NB4 (cell line): ENCODE data around the gene FAM81B.

ENCODE experiments used
- DNase-seq: peaks from one replicate; pipeline ENCODE4 v3.0.0; 2010; ENCODE audit warnings: low read depth
- H3K4me3 ChIP-seq: one replicate; pipeline ENCODE4 v1.5.1; 2011; ENCODE audit warnings: mild to moderate bottlenecking, low read depth, low read length, moderate library complexity
- CTCF ChIP-seq: IDR thresholded peaks from one replicate; pipeline ENCODE4 v1.5.1; 2012; ENCODE audit warnings: low read depth, low read length
- MAX ChIP-seq: IDR thresholded peaks from 2 replicates; pipeline ENCODE4 v1.6.1; 2011; ENCODE audit warnings: low read depth, low read length
- MYC ChIP-seq: IDR thresholded peaks from 2 replicates; pipeline ENCODE4 v1.6.1; 2011; ENCODE audit warnings: low read depth, low read length
- POLR2A ChIP-seq: IDR thresholded peaks from 2 replicates; pipeline ENCODE4 v1.6.1; 2011; ENCODE audit warnings: mild to moderate bottlenecking; ENCODE audit not compliant: insufficient read length; ENCODE audit errors: extremely low read depth

The FAM81B gene

GRCh38 chr5:95454536-95454935 is 63.4 kb downstream of the FAM81B start:
- H3K4me3 ChIP-seq: no peak overlapping the region
- TF ChIP-seq POLR2A: no peak
- no peak for TF ChIP-seq MYC
- no peak for DNase-seq

- H3K4me3 ChIP-seq: no peak overlapping the region
- no peak for TF ChIP-seq CTCF
- TF ChIP-seq MYC: no peak
- no peak for TF ChIP-seq POLR2A
- no peak for TF ChIP-seq MAX
- no peak for DNase-seq
These were observed 69.5 kb downstream of the FAM81B start for GRCh38 chr5:95460665-95461064.

GRCh38 chr5:95471487-95471886 is 80.3 kb downstream of the FAM81B start:
- no peak overlapping the region for H3K4me3 ChIP-seq
- TF ChIP-seq POLR2A: no peak
- no peak for TF ChIP-seq MAX
- no peak for TF ChIP-seq MYC
- no peak for TF ChIP-seq CTCF
- no peak for DNase-seq

- DNase-seq: no peak
- TF ChIP-seq POLR2A (no peak), CTCF (no peak), MYC (no peak), MAX (no peak)
- H3K4me3 ChIP-seq: no peak overlapping the region
These were observed 80.8 kb downstream of the FAM81B start for GRCh38 chr5:95471942-95472341.

GRCh38 chr5:95484421-95484820 is 93.3 kb downstream of the FAM81B start:
- H3K4me3 ChIP-seq: no peak overlapping the region
- no peak for DNase-seq
- TF ChIP-seq MYC: no peak
- TF ChIP-seq CTCF: no peak
- no peak for TF ChIP-seq POLR2A
- no peak for TF ChIP-seq MAX

- no peak for DNase-seq
- TF ChIP-seq MYC: no peak
- no peak for TF ChIP-seq CTCF
- TF ChIP-seq MAX: no peak
- no peak for TF ChIP-seq POLR2A
- H3K4me3 ChIP-seq: no peak overlapping the region
These were observed 95.0 kb downstream of the FAM81B start for GRCh38 chr5:95486191-95486590.
